GM18526 (cell line): ENCODE data around the gene SMARCC2.
A peak's percentile ranks its signal among the peaks of the same experiment; 100 is the strongest.

Experiments
- POLR2A ChIP-seq: IDR thresholded peaks from 3 replicates; pipeline ENCODE4 v1.6.1; 2011; ENCODE audit not compliant: insufficient read length; ENCODE audit errors: extremely low read depth

The SMARCC2 gene

DNA sequence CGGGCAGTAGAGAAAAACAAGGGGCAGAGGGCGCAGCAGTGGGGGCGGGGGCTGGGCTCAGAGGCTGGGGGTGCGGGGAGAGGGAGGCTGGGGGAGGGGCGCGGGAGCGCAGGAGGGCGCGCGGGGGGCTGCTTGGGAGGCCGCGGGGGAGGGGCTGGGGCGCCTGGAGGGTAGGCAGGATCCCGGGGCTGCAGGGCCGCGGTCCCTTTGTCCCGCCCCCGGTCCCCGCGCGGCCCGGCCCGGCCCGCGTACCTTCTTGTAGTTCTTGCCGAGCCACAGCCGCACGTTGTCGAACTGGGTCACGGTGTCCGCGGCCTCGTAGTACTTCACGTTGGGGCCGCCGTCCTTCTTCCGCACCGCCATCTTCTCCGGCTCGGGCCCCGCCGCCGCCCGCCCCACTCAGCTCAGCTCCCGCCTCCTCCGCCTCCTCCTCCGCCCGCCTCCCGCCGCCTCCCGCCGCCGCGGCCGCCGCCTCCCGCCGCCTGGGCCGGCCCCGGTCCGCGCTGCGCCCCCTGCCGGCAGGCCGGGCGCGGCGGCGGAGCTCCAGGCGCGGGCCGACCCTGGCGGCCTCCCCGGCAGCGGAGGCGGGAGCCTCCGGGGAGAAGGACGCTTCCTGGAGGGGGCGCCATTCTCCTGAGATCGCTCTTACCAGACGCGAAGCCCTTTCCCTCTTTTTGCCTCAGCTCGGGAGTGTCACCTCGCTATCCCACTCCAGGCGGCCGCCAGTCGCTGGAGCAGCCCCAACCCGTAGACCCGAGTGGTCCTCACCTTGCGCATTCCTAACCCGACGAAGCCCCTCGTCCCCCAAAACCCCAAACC lies at the start of gene SMARCC2:
Gene SMARCC2, minus strand, starts transcription at position 385 of the 819 bp plus-strand sequence. Its CDS starts 22 bp downstream, at position 363.
- TF ChIP-seq POLR2A, result peak; percentile 32

DNA sequence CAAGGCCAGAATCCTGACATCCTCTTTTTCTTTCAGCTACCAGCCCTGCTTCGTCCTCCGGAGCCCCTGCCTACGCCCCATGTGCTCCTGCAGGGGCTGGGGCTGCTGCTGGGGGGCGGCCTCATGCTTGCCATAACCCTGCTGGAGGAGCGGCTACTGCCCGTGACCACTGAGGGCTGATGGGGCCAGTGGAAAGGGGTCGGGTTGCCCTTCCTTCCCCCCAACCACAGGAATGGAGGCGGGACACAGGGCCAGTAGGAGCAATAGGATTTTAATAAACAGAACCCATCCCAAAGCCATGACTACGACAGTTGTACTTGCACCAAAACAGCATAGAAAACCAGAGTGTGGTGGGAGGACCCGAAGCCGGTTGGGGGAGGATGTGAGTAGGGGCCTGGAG lies 48.3 kb upstream of the SMARCC2 start:
- TF ChIP-seq POLR2A, result no peak

DNA sequence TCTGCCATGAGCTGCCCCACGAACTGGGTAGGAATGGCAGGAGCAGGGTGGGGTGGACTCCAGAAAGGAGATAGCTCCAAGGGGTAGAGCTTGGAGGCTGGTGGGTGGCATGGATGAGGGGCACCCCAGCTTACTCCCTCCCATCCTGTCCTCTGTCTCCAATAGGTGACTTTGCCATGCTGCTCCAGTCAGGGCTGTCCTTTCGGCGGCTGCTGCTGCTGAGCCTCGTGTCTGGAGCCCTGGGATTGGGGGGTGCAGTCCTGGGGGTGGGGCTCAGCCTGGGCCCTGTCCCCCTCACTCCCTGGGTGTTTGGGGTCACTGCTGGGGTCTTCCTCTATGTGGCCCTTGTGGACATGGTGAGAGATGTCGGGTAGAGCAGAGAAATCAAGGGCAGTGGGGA lies 47.7 kb upstream of the SMARCC2 start:
- no peak for TF ChIP-seq POLR2A

DNA sequence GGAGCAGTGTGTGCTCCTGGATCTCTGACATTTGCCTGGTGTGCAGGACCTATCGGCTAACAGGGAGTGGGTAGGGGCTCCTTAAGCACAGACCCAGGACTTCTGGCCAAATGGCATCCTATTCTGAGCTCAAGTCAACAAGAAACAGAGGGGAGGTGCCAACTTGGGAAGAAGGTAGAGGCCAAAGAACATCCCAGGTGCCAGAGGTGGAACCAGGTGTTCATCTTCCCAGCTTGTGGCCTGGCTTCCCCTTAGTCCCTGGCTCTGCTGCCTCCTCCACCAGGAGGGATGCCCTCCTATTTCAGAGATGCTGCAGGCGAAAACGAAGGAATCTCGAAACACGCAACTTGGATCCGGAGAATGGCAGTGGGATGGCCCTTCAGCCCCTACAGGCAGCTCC lies 46.8 kb upstream of the SMARCC2 start:
- no peak for TF ChIP-seq POLR2A

DNA sequence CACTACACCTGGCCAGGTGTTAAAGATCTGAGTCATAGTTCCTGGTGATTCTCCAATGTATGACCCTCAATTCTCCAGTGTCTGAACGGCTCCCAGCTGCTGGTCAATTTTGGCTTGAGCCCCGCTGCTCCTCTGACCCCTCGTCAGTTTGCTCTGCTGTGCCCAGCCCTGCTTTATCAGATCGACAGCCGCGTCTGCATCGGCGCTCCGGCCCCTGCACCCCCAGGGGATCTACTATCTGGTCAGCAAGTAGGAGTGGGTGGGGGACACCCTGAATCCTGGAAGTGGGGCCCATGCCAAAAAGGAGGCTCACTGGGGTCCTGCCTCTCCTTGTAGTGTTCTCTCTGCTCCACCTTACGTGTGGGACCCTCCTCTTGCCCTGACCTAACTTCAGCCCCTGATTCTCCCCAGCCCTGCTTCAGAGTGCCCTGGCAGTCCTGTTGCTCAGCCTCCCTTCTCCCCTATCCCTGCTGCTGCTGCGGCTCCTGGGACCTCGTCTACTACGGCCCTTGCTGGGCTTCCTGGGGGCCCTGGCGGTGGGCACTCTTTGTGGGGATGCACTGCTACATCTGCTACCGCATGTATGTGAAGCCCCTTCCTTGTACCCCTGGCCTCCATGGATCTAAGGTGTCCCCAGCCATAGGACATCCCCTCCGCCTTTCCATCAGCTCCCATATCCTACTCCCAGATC lies 45.6 kb upstream of the SMARCC2 start:
- no peak for TF ChIP-seq POLR2A

DNA sequence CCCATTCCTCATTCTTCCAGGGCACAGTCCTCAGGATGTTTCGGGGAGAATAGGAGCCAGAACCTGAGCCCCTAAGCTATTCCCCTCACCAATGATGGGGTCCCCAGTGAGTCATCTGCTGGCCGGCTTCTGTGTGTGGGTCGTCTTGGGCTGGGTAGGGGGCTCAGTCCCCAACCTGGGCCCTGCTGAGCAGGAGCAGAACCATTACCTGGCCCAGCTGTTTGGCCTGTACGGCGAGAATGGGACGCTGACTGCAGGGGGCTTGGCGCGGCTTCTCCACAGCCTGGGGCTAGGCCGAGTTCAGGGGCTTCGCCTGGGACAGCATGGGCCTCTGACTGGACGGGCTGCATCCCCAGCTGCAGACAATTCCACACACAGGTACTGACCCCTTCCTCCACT lies 41.9 kb upstream of the SMARCC2 start:
- TF ChIP-seq POLR2A, result no peak

DNA sequence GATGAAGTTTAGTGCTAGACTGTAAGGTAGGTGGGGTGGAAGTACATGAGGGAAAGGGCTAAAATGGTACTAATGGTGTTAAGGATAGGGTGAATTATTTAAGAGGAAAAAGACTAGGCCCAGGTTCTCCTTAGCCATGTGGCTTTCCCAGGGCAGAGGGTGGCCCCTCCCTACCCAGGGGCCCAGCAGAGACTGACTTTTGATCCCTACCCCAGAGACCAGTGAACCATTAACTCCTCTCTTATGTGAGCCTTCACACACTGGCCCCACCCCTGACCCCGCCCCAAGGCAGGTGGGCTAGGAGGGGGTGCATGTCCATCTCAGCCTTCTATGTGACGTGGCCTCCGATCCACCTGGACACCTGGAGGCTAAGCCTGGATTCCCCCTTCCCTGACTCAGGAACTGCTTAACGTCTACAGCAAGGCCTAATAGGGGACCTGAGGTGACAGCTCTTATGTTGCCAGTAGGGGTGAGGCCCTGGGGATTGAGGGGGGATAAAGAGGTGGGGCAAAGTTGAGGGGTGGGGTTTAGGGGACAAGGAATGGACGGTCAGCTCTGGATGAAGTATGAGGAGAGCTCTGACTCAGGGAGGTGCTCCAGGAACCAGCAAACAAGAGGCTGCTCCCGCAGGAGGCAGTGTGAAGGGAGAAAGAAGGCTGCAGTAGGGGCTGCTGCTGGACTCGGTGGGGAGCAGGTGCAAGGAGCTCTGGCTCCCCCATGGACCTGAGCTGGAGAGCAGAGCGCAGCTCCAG lies 41.3 kb upstream of the SMARCC2 start:
- TF ChIP-seq POLR2A, result no peak

DNA sequence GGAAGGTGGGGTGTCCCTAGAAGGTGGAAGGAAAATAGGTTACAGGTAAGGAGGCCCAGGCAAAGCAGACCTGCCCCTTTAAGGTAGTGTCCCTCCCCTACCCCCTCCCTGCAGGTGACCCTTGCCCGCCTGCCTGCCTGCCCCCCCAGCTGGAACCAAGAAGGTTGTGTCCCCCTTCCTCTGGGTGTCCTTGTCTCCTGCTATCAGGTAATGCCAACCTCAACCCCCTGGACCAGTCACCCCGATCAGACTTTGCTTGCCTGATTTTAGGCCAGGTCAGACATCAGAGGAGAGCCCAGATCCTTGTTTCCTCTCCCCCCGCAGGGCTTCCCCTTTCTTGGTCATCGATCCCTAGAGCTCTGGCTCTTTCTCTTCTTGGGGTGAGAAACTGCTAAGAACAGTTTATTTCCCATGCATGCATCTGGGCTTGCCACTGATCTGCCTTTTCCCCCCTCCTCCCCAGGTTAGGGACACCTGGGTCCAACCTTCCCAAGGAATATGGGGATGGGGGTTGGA lies 40.7 kb upstream of the SMARCC2 start, which contains the start of gene SLC39A5:
Gene SLC39A5, plus strand, starts transcription at position 136 of the 516 bp plus-strand sequence. CDS start 1,224 bp downstream, outside the sequence.
- TF ChIP-seq POLR2A, result no peak

DNA sequence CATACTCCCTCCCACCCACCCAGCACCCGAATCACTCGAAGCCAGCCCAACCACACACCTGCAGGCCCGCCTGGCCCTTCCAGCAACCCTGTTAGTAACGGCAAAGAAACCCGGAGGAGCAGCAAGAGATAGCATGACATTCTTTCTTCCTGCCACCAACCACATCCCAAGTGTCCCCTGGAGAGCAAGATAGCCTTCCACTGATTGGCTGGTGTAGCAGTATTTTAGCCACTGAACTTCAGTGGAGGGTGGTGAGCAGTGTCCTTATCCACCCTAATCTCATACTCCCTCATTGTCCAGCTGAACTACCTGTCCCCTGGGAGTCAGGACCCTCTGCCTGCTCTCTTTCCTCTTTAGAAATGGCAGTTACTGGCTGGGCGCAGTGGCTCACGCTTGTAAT lies 39.8 kb upstream of the SMARCC2 start:
- no peak for TF ChIP-seq POLR2A

DNA sequence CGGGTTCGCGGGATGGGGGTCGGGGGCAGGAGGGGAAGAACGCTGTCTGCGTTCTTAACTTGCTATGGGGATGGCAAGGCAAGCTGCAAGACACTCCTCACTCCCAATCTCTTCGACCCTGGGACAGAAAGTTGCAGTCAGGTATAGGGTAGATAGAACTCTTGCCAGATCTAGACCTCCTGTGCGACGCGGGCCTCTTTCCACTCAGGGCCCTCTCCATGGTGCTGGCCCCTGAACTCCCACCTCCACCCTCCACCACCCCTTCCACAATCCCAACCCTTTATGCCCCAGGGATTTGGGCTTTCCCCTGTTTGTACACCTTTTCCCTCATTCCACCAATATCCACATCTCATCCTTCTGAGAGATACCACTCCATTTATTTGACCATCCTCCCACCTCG lies 35.7 kb upstream of the SMARCC2 start:
- TF ChIP-seq POLR2A, result no peak

DNA sequence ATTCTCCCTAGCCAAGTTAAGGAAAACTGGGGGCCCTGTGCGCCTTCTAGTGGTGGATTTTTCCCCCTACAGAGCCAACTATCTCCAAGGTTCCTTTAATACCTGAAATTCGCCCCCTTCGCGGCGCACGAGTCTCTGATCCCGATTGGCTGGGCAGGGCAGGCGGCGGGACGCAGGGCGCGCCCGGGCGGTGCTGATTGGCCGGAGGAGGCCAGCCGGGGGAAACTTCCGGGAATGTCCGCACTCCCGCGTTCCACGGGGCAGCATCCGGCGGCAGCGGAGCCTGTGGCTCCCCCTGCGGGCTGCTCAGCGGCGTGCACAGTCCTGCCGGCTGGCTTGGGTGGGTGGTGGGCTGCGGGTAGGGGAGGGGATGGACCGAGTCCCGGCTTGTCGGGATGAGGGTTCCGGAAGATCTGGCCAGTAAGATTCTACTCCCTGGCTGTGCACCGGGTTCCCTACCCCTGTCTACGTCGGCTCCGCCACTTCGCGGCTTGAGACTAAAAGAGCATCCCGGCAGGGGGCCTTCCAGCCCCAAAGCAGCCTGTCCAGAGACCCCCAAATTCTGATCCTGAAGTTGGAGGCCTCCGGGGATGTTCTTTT lies 34.9 kb upstream of the SMARCC2 start, which contains the start of gene NABP2:
Gene NABP2, plus strand, starts transcription at position 241 of the 600 bp plus-strand sequence. CDS start 515 bp downstream, outside the sequence.
- peak; percentile 65 for TF ChIP-seq POLR2A

DNA sequence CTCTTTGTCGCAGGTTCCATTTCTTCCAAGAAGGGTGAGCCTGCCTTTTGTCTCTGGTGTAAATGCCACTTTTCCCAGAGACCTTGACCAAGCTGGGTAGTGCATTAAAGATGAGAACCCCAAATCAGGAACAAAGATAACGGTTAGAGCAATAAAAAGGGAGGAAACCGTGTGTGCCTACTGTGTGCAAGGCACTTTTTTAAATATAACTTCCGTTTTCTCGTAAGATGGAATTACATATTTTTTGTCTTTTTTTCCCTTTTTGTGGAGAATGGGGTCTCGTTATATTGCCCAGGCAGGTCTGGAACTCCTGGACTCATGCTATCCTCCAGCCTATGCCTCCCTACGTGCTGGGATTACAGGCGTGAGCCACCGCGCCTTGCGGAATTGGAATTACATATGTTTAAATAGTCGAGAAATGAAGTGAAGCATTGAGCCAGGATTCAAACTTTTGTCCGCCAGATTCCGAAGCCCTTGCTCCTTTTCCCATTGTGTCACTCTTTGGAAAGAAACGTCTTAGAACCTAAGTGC lies 34.4 kb upstream of the SMARCC2 start:
- no peak for TF ChIP-seq POLR2A

DNA sequence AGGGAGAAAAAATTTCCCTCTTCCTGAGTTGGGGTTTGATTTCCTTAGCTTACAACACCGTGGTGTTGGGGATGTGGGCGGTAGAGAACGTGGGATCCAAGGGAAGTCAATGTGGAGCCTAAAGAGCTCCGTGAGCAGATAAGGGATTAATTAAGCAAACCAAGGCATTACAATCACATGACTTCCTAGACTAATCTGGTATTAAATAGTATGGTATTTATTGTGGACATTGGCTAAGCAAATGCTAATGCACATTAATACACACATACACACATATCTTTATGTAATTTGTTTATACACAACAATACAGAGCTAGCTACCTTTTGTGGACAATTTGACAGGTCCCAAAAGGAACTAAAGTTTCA lies 33.2 kb upstream of the SMARCC2 start:
- TF ChIP-seq POLR2A, result no peak

DNA sequence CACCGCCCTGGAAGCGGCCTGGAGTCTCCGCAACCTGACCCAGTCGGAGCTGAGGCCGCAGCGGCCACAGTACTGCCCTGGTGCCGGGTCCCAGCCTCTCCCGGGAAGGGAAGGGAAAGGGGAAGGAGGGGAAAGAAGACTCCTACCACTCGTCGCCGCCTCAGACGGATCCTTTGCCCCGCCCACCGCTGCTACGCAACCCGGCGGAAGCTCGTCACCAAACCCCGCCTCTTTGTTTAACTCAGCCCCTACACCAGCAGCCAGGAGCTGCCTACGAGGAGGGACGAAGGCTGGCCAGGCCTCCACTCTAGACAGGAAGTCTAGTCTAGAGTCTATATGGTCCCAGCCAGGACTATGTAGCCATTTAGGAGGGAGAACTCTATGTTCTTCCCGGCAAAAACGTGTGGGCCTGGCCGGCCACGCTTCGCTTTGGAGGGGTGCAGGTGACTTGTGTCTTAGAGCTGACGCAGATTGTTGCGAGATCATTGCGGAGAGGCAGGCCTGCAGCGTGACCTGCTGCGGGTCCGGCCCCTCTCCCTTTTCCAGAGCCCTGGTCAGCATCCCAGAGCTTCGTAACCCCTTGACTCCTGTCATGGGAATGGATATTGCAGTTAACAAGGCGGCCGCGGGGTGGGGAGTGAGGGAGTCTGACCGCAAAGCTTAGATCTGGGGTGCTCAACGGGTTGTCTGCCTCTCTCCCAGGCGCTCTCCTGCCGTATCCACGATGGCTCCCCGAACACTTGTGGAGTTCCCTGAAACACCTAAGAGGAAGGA lies 32.7 kb upstream of the SMARCC2 start, which contains the start of gene RNF41:
Gene RNF41, minus strand, starts transcription at position 166 of the 774 bp plus-strand sequence. CDS start 7,875 bp downstream, outside the sequence.
- TF ChIP-seq POLR2A, result peak; percentile 89

DNA sequence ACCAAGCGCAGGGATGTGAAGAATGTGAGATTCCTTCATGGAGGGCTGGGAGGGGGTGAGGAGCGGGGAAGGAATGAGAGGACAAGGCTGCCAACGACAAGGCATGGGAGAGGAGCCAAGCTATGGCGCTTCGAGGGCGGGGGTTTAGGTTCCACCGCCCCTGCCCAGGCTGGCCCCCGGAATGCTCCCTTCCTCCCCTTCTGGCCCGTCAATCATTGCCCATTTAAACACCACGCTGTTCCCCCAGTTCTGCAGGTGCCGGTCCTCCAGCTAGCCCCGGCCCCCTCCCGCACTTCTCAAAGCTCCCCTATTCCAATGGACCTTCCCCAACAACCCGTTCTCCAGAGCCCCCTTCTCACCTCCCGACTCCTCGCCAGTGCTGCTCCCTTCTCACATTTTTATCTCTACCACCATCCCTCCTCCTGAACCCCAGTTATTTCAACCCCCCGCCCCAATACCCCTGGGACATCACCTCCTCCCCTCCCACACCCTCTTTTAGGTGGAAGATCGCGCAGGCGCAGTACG lies 32.0 kb upstream of the SMARCC2 start:
- TF ChIP-seq POLR2A, result no peak
